Fibroblast of skin of right biceps (primary cell): ENCODE data around the gene SLC18A3.

Experiments used
- DNase-seq: peaks from one replicate; pipeline ENCODE4 v3.0.0-alpha.2; 2013

Gene SLC18A3

GRCh38 chr10:49653273-49653929 lies 43.3 kb downstream of the SLC18A3 start:
- no peak for DNase-seq

GRCh38 chr10:49654036-49654693 lies 44.1 kb downstream of the SLC18A3 start:
- DNase-seq, result no peak

GRCh38 chr10:49655099-49655498 lies 45.0 kb downstream of the SLC18A3 start:
- no peak for DNase-seq

- DNase-seq, result no peak
Measured at GRCh38 chr10:49656845-49657493, 46.9 kb downstream of the SLC18A3 start.

- DNase-seq, result no peak
Measured at GRCh38 chr10:49657606-49658005, 47.5 kb downstream of the SLC18A3 start.

GRCh38 chr10:49661140-49661856 lies 51.2 kb downstream of the SLC18A3 start:
- DNase-seq, result no peak
